DOHH2 (cell line): Measurements from ENCODE around the gene IDE.

Experiments used
- H3F3A ChIP-seq: fragments of 200-600 bp; sonication (generic), shearing (Covaris generic); 2 replicates; pipeline ENCODE4 v1.6.0; 2016; ENCODE audit warnings: antibody characterized with exemption, mild to moderate bottlenecking; ENCODE audit not compliant: control insufficient read depth, insufficient read depth
- H3K27ac ChIP-seq: fragments of 200-600 bp; sonication (generic); 2 replicates; pipeline ENCODE4 v1.5.1; 2014; ENCODE audit warnings: low read depth, mild to moderate bottlenecking, low read length, moderate library complexity
- H3K27me3 ChIP-seq: fragments of 200-600 bp; sonication (generic); 2 replicates; pipeline ENCODE4 v1.6.1; 2014; ENCODE audit warnings: mild to moderate bottlenecking, low read length, mixed read lengths; ENCODE audit not compliant: control insufficient read depth
- H3K36me3 ChIP-seq: fragments of 200-600 bp; sonication (generic); 2 replicates; pipeline ENCODE4 v1.6.1; 2014; ENCODE audit warnings: mild to moderate bottlenecking, low read length, moderate library complexity, mixed read lengths; ENCODE audit not compliant: control insufficient read depth
- H3K4me1 ChIP-seq: fragments of 200-600 bp; sonication (generic); 2 replicates; pipeline ENCODE4 v1.6.1; 2014; ENCODE audit warnings: mild to moderate bottlenecking, low read length, mixed read lengths; ENCODE audit not compliant: control insufficient read depth
- H3K4me2 ChIP-seq: fragments of 200-600 bp; sonication (generic); 2 replicates; pipeline ENCODE4 v1.6.0; 2014; ENCODE audit warnings: mild to moderate bottlenecking, low read length, moderate library complexity
- H3K4me3 ChIP-seq: fragments of 200-600 bp; sonication (generic); 2 replicates; pipeline ENCODE4 v1.5.1; 2014; ENCODE audit warnings: mild to moderate bottlenecking, low read length, mixed read lengths
- H3K79me2 ChIP-seq: fragments of 200-600 bp; sonication (generic); 2 replicates; pipeline ENCODE4 v1.6.1; 2014; ENCODE audit warnings: mild to moderate bottlenecking, low read length, mixed read lengths; ENCODE audit not compliant: control insufficient read depth
- H3K9me2 ChIP-seq: fragments of 200-600 bp; sonication (generic); replicated peaks from 2 replicates; pipeline ENCODE4 v1.6.1; 2014; ENCODE audit warnings: mild to moderate bottlenecking, low read length, mixed read lengths; ENCODE audit not compliant: control insufficient read depth
- H3K9me3 ChIP-seq: fragments of 200-600 bp; sonication (generic); 2 replicates; pipeline ENCODE4 v1.6.1; 2014; ENCODE audit warnings: antibody characterized with exemption, low read length, mixed read lengths; ENCODE audit not compliant: control insufficient read depth, insufficient read depth
- H4K20me1 ChIP-seq: fragments of 200-600 bp; sonication (generic); 2 replicates; pipeline ENCODE4 v1.6.0; 2014; ENCODE audit warnings: low read depth, mild to moderate bottlenecking, antibody characterized with exemption, low read length, moderate library complexity; ENCODE audit not compliant: control insufficient read depth, insufficient read depth
- EZH2phosphoT487 ChIP-seq: fragments of 200-600 bp; sonication (generic); IDR thresholded peaks from 2 replicates; pipeline ENCODE4 v1.6.1; 2017; ENCODE audit warnings: borderline replicate concordance, mild to moderate bottlenecking, antibody characterized with exemption, low read length, moderate library complexity, mixed read lengths
- TF ChIP-seq, protein P1 (sequence below): fragments of 200-600 bp; sonication (generic); IDR thresholded peaks from one replicate; pipeline ENCODE4 v1.5.1; 2014; ENCODE audit warnings: antibody characterized with exemption, mild to moderate bottlenecking, low read depth, low read length; ENCODE audit not compliant: poor library complexity, severe bottlenecking

IDE gene

DNA sequence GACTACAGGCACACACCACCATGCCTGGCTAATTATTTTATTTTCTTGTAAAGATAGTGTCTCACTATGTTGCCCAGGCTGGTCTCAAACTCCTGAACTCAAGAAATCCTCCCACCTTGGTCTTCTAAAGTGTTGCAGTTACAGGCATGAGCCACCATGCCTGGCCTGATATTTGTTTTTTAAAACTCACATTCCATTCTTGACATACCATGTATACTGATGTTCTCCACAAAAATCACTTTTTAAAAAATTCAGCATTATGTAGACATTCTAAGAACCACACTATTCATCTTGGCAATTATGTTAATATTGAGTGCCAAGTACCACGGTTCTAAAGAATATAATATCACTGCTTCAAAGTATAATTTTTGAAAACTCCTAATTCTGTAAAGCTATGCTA lies 43.5 kb downstream of the IDE start:
- no peaks in the 10 kb centered on the region for H3K27me3 ChIP-seq
- no peaks in the 10 kb centered on the region; the same call in 1 of the 2 replicates for H3F3A ChIP-seq
- H3K9me2 ChIP-seq, result no peaks in the 10 kb centered on the region
- no peaks in the 10 kb centered on the region for H4K20me1 ChIP-seq
- no peaks in the 10 kb centered on the region for H3K79me2 ChIP-seq
- no peak overlapping the region for H3K4me2 ChIP-seq
- H3K4me3 ChIP-seq, result no peak overlapping the region
- H3K36me3 ChIP-seq, result peaks cover 44% of the 10 kb centered on the region
- no peaks in the 10 kb centered on the region for H3K9me3 ChIP-seq
- no peaks in the 10 kb centered on the region for H3K4me1 ChIP-seq
- TF ChIP-seq EZH2phosphoT487, result no peak
- TF ChIP-seq, protein P1, sequence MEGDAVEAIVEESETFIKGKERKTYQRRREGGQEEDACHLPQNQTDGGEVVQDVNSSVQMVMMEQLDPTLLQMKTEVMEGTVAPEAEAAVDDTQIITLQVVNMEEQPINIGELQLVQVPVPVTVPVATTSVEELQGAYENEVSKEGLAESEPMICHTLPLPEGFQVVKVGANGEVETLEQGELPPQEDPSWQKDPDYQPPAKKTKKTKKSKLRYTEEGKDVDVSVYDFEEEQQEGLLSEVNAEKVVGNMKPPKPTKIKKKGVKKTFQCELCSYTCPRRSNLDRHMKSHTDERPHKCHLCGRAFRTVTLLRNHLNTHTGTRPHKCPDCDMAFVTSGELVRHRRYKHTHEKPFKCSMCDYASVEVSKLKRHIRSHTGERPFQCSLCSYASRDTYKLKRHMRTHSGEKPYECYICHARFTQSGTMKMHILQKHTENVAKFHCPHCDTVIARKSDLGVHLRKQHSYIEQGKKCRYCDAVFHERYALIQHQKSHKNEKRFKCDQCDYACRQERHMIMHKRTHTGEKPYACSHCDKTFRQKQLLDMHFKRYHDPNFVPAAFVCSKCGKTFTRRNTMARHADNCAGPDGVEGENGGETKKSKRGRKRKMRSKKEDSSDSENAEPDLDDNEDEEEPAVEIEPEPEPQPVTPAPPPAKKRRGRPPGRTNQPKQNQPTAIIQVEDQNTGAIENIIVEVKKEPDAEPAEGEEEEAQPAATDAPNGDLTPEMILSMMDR, result no peak
- no peak overlapping the region for H3K27ac ChIP-seq

DNA sequence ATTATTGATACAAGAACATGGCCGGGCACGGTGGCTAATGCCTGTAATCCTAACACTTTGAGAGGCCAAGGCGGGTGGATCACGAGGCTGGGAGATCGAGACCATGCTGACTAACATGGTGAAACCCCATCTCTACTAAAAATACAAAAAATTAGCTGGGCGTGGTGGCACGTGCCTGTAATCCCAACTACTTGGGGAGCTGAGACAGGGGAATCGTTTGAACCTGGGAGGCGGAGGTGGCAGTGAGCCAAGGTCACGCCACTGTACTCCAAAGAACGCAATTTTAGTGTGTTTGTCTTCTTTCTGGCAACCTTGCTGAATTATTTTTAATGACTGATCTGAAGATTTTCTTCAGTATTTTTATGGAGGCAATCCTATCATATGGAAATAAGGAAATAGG lies 46.2 kb downstream of the IDE start:
- TF ChIP-seq EZH2phosphoT487, result no peak
- TF ChIP-seq, protein P1, result no peak
- H3K4me2 ChIP-seq, result no peak overlapping the region
- no peaks in the 10 kb centered on the region for H3K9me3 ChIP-seq
- no peaks in the 10 kb centered on the region for H3K9me2 ChIP-seq
- no peaks in the 10 kb centered on the region for H4K20me1 ChIP-seq
- H3K36me3 ChIP-seq, result peaks cover 36% of the 10 kb centered on the region
- H3K4me3 ChIP-seq, result no peak overlapping the region
- H3F3A ChIP-seq, result no peaks in the 10 kb centered on the region; the same call in 1 of the 2 replicates
- no peaks in the 10 kb centered on the region for H3K79me2 ChIP-seq
- no peak overlapping the region for H3K27ac ChIP-seq
- H3K27me3 ChIP-seq, result no peaks in the 10 kb centered on the region
- no peaks in the 10 kb centered on the region for H3K4me1 ChIP-seq

DNA sequence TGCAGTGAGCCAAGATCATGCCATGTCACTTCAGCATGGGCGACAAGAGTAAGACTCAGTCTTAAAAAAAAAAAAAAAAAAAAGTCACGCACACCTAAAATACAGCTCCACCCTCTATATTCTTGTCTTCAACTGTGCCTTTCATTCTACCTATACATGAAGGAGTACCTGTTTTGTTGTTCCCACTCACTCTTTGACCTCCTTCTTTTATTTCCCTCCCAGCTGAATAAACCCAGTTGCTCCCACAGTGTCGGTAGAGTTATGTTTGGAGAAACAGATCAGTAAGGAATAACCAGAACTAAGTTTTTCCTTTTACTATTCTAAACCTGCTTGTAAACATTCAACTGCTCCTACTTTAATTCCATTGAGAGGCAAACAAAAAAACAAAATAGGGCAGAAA lies 50.3 kb downstream of the IDE start:
- no peaks in the 10 kb centered on the region for H3K27me3 ChIP-seq
- H3K9me2 ChIP-seq, result no peaks in the 10 kb centered on the region
- H4K20me1 ChIP-seq, result no peaks in the 10 kb centered on the region
- H3K79me2 ChIP-seq, result no peaks in the 10 kb centered on the region
- peaks cover 3% of the 10 kb centered on the region; the same call in 1 of the 2 replicates for H3K4me1 ChIP-seq
- TF ChIP-seq, protein P1, result no peak
- TF ChIP-seq EZH2phosphoT487, result no peak
- no peak overlapping the region for H3K4me2 ChIP-seq
- no peaks in the 10 kb centered on the region for H3K9me3 ChIP-seq
- no peaks in the 10 kb centered on the region for H3F3A ChIP-seq
- H3K4me3 ChIP-seq, result no peak overlapping the region
- H3K27ac ChIP-seq, result no peak overlapping the region
- H3K36me3 ChIP-seq, result peaks cover 22% of the 10 kb centered on the region
